ENCODE data around the gene COA1.
"Not testable (repeated sequence)": the region's sequence is repeated elsewhere in the genome, so short reads cannot be mapped to it uniquely, and the experiment has no call there.

Gene COA1

GRCh38 chr7:43729214-43729923 lies at the start of gene COA1:
Gene COA1 (minus strand): TSS chr7:43729523. CDS start chr7:43648614, 80,909 bp downstream.
- DNase-seq (ENCODE audit: low read depth in 2 of 2), result peak; percentile 69 to 74

GRCh38 chr7:43778293-43779044 lies 49.1 kb upstream of the COA1 start:
- not testable (repeated sequence) for DNase-seq (ENCODE audit: low read depth in 2 of 2)

GRCh38 chr7:43775255-43775654 lies 45.9 kb upstream of the COA1 start:
- not testable (repeated sequence) for DNase-seq (ENCODE audit: low read depth in 2 of 2)

GRCh38 chr7:43773268-43773667 lies 43.9 kb upstream of the COA1 start:
- not testable (repeated sequence) for DNase-seq (ENCODE audit: low read depth in 2 of 2)

GRCh38 chr7:43771573-43771972 lies 42.2 kb upstream of the COA1 start:
- DNase-seq (ENCODE audit: low read depth in 2 of 2), result no peak

- DNase-seq (ENCODE audit: low read depth in 2 of 2), result no peak
These were observed 41.8 kb upstream of the COA1 start for GRCh38 chr7:43771128-43771527.

- no peak for DNase-seq (ENCODE audit: low read depth in 2 of 2)
These were observed 40.6 kb upstream of the COA1 start for GRCh38 chr7:43769791-43770465.

- DNase-seq (ENCODE audit: low read depth in 2 of 2), result no peak
These were observed 40.0 kb upstream of the COA1 start for GRCh38 chr7:43769281-43769680.

GRCh38 chr7:43768887-43769272 lies 39.6 kb upstream of the COA1 start:
- DNase-seq (ENCODE audit: low read depth in 2 of 2), result no peak

GRCh38 chr7:43768201-43768886 lies 39.0 kb upstream of the COA1 start:
- DNase-seq (ENCODE audit: low read depth in 2 of 2), result no peak

GRCh38 chr7:43767311-43767710 lies 38.0 kb upstream of the COA1 start:
- no peak for DNase-seq (ENCODE audit: low read depth in 2 of 2)

- DNase-seq (ENCODE audit: low read depth in 2 of 2), result no peak
These were observed 37.2 kb upstream of the COA1 start for GRCh38 chr7:43766564-43766963.

- DNase-seq (ENCODE audit: low read depth in 2 of 2), result no peak
These were observed 35.6 kb upstream of the COA1 start for GRCh38 chr7:43764807-43765491.

GRCh38 chr7:43764039-43764761 lies 34.9 kb upstream of the COA1 start:
- DNase-seq (ENCODE audit: low read depth in 2 of 2), result peak in 1 of 2 donors; percentile 30

- no peak for DNase-seq (ENCODE audit: low read depth in 2 of 2)
These were observed 33.9 kb upstream of the COA1 start for GRCh38 chr7:43763183-43763582.

- no peak for DNase-seq (ENCODE audit: low read depth in 2 of 2)
These were observed 32.8 kb upstream of the COA1 start for GRCh38 chr7:43761938-43762692.

GRCh38 chr7:43761382-43761781 lies 32.1 kb upstream of the COA1 start:
- DNase-seq (ENCODE audit: low read depth in 2 of 2), result no peak

- DNase-seq (ENCODE audit: low read depth in 2 of 2), result no peak
These were observed 31.5 kb upstream of the COA1 start for GRCh38 chr7:43760861-43761260.

- peak in 1 of 2 donors; percentile 15 for DNase-seq (ENCODE audit: low read depth in 2 of 2)
These were observed 29.7 kb upstream of the COA1 start for GRCh38 chr7:43758822-43759683.

All from stimulated activated CD4-positive, alpha-beta T cell treated with anti-CD3 and anti-CD28 coated beads, Interleukin-15, amount 100 ng/mL, for 48 hours (primary cell).